Neural cell (in vitro differentiated cells): Measurements from ENCODE around the gene JADE2.

ENCODE experiments used
- EP300 ChIP-seq: fragments of 450-650 bp; conservative IDR thresholded peaks from 2 replicates; pipeline ENCODE4 v1.6.1; 2014; ENCODE audit warnings: antibody characterized with exemption, mild to moderate bottlenecking, moderate library complexity; ENCODE audit not compliant: poor library complexity, severe bottlenecking
- EZH2 ChIP-seq: fragments of 200-600, 300-800 bp; shearing (Covaris generic), sonication (generic); IDR thresholded peaks from 2 replicates; pipeline ENCODE4 v1.6.1; 2014; ENCODE audit warnings: antibody characterized with exemption, low read length, borderline replicate concordance, mild to moderate bottlenecking; ENCODE audit not compliant: insufficient read depth, poor library complexity, severe bottlenecking
- POLR2AphosphoS5 ChIP-seq: IDR thresholded peaks from 2 replicates; pipeline ENCODE4 v1.6.1; 2012
- RAD21 ChIP-seq: fragments of 450-650 bp; conservative IDR thresholded peaks from 2 replicates; pipeline ENCODE4 v1.6.1; 2014; ENCODE audit warnings: antibody characterized with exemption, mild to moderate bottlenecking, moderate library complexity
- TF ChIP-seq, protein P1 (sequence below): fragments of 450-650 bp; IDR thresholded peaks from 2 replicates; pipeline ENCODE4 v1.5.1; 2014; ENCODE audit warnings: antibody characterized with exemption, mild to moderate bottlenecking, moderate library complexity; ENCODE audit not compliant: poor library complexity, severe bottlenecking

DNA sequence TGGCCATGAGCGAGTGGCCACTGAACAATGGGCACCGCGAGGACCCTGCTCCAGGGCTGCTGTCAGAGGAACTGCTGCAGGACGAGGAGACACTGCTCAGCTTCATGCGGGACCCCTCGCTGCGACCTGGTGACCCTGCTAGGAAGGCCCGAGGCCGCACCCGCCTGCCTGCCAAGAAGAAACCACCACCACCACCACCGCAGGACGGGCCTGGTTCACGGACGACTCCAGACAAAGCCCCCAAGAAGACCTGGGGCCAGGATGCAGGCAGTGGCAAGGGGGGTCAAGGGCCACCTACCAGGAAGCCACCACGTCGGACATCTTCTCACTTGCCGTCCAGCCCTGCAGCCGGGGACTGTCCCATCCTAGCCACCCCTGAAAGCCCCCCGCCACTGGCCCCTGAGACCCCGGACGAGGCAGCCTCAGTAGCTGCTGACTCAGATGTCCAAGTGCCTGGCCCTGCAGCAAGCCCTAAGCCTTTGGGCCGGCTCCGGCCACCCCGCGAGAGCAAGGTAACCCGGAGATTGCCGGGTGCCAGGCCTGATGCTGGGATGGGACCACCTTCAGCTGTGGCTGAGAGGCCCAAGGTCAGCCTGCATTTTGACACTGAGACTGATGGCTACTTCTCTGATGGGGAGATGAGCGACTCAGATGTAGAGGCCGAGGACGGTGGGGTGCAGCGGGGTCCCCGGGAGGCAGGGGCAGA, 53.3 kb downstream of the JADE2 start:
- TF ChIP-seq POLR2AphosphoS5 = no peak
- TF ChIP-seq EZH2 = no peak
- no peak for TF ChIP-seq RAD21
- TF ChIP-seq, protein P1, sequence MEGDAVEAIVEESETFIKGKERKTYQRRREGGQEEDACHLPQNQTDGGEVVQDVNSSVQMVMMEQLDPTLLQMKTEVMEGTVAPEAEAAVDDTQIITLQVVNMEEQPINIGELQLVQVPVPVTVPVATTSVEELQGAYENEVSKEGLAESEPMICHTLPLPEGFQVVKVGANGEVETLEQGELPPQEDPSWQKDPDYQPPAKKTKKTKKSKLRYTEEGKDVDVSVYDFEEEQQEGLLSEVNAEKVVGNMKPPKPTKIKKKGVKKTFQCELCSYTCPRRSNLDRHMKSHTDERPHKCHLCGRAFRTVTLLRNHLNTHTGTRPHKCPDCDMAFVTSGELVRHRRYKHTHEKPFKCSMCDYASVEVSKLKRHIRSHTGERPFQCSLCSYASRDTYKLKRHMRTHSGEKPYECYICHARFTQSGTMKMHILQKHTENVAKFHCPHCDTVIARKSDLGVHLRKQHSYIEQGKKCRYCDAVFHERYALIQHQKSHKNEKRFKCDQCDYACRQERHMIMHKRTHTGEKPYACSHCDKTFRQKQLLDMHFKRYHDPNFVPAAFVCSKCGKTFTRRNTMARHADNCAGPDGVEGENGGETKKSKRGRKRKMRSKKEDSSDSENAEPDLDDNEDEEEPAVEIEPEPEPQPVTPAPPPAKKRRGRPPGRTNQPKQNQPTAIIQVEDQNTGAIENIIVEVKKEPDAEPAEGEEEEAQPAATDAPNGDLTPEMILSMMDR = no peak
- no peak for TF ChIP-seq EP300
